Lung (tissue), 12 donors: ENCODE results near the gene RTF1. TPM values are rescaled to one million over a fixed set of nuclear protein-coding genes. Genes with fewer than 3 reads are reported as not detected.

Experiments
- ATAC-seq: fragments of 200-7000 bp; cut with Tn5 transposase; one replicate; pipeline ENCODE4 v1.9.1; 2020; ENCODE audit warnings: moderate number of reproducible peaks; ENCODE audit not compliant: insufficient read depth, low FRiP score
- DNase-seq, 3 donors: peaks; one replicate each; pipeline ENCODE4 v3.0.0-alpha.2; 2013 to 2017
- H3K27ac ChIP-seq, 2 donors: one replicate each; pipeline ENCODE4 v1.5.1; 2013; ENCODE audit warnings: mild to moderate bottlenecking in 2 of 2, moderate library complexity in 2 of 2, control low read depth in 1 of 2, inconsistent platforms in 1 of 2, low read depth in 1 of 2, low read length in 1 of 2
- H3K27me3 ChIP-seq, 3 donors: one replicate each; pipeline ENCODE4 v1.5.1; 2013; ENCODE audit warnings: low read length in 2 of 3; ENCODE audit not compliant: control insufficient read depth in 3 of 3, insufficient read depth in 3 of 3
- H3K36me3 ChIP-seq, 4 donors: one replicate each; pipeline ENCODE4 v1.5.1; 2013; ENCODE audit warnings: low read length in 4 of 4, mild to moderate bottlenecking in 1 of 4, moderate library complexity in 1 of 4; ENCODE audit not compliant: control insufficient read depth in 4 of 4, insufficient read depth in 4 of 4
- H3K4me1 ChIP-seq, 5 donors: one replicate each; pipeline ENCODE4 v1.5.1; 2013; ENCODE audit warnings: low read length in 5 of 5, mild to moderate bottlenecking in 2 of 5, moderate library complexity in 1 of 5; ENCODE audit not compliant: control insufficient read depth in 5 of 5, insufficient read depth in 5 of 5
- H3K4me3 ChIP-seq: one replicate; pipeline ENCODE4 v1.5.1; 2013; ENCODE audit warnings: mild to moderate bottlenecking, control low read depth, moderate library complexity
- H3K9ac ChIP-seq, 2 donors: one replicate each; pipeline ENCODE4 v1.5.1; 2013; ENCODE audit warnings: low read length in 2 of 2, control low read depth in 1 of 2; ENCODE audit not compliant: insufficient read depth in 1 of 2
- H3K9me3 ChIP-seq, 4 donors: one replicate each; pipeline ENCODE4 v1.5.1; 2013; ENCODE audit warnings: low read length in 3 of 4, mild to moderate bottlenecking in 1 of 4, moderate library complexity in 1 of 4; ENCODE audit not compliant: control insufficient read depth in 4 of 4, insufficient read depth in 3 of 4
- WGBS, 2 donors: extraction: QIAGEN DNeasy Blood & Tissue Kit; methylation state at CpG; one replicate each; pipeline ENCODE4 v1.1.7; 2013; 5-methylcytosine and 5-hydroxymethylcytosine counted together
- polyA plus RNA-seq, 2 donors: library from polyadenylated mRNA; stranded (reverse); fragments of 200-250 nt; gene quantifications; one replicate each; pipeline ENCODE4 v1.2.1, GENCODE V29; 2013
- total RNA-seq, 2 donors: library from RNA; depleted of rRNA in 1 of 2; stranded (reverse); fragments of >200 nt in 1 of 2; gene quantifications; one replicate each; pipeline ENCODE4 v1.2.1, GENCODE V29; 2014 to 2021
- TF ChIP-seq, protein P1 (sequence below): IDR thresholded peaks from 2 replicates; pipeline ENCODE4 v1.5.1; 2012; ENCODE audit warnings: mild to moderate bottlenecking; ENCODE audit errors: control extremely low read depth, extremely low read depth
- donor health status: control.
- donor health status: control.
- donor health status: Bipolar disorder and iron deficiency.
- donor health status: healthy.
- donor health status: DM: yes; HTN: yes; CAD: no.

The RTF1 gene
- total and polyA plus RNA-seq, 4 donors, result 14.4 to 38.6 (median 19.4) TPM

GRCh38 chr15:41490355-41490754 lies 73.5 kb downstream of the RTF1 start:
- H3K36me3 ChIP-seq, result no peaks in the 10 kb centered on the region
- H3K27me3 ChIP-seq, result peaks cover 0 to 16% (median 10%) of the 10 kb centered on the region in 3 donors
- H3K9me3 ChIP-seq, result no peaks in the 10 kb centered on the region
- H3K27ac ChIP-seq, result no peak overlapping the region
- H3K4me3 ChIP-seq, result no peak overlapping the region
- H3K4me1 ChIP-seq, result peaks cover 0 to 21% (median 13%) of the 10 kb centered on the region in 5 donors
- DNase-seq (no peak), ATAC-seq (no peak)
- TF ChIP-seq, protein P1, sequence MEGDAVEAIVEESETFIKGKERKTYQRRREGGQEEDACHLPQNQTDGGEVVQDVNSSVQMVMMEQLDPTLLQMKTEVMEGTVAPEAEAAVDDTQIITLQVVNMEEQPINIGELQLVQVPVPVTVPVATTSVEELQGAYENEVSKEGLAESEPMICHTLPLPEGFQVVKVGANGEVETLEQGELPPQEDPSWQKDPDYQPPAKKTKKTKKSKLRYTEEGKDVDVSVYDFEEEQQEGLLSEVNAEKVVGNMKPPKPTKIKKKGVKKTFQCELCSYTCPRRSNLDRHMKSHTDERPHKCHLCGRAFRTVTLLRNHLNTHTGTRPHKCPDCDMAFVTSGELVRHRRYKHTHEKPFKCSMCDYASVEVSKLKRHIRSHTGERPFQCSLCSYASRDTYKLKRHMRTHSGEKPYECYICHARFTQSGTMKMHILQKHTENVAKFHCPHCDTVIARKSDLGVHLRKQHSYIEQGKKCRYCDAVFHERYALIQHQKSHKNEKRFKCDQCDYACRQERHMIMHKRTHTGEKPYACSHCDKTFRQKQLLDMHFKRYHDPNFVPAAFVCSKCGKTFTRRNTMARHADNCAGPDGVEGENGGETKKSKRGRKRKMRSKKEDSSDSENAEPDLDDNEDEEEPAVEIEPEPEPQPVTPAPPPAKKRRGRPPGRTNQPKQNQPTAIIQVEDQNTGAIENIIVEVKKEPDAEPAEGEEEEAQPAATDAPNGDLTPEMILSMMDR, result no peak
- 45 to 49% methylated on average over 4 of the region's 4 CpGs for WGBS, 2 donors
- no peak overlapping the region for H3K9ac ChIP-seq

- peaks cover 0 to 23% (median 16%) of the 10 kb centered on the region in 3 donors for H3K27me3 ChIP-seq
- 77 to 94% methylated on average over 4 of the region's 4 CpGs for WGBS, 2 donors
Observed at GRCh38 chr15:41491889-41492288, 75.0 kb downstream of the RTF1 start.

DNA sequence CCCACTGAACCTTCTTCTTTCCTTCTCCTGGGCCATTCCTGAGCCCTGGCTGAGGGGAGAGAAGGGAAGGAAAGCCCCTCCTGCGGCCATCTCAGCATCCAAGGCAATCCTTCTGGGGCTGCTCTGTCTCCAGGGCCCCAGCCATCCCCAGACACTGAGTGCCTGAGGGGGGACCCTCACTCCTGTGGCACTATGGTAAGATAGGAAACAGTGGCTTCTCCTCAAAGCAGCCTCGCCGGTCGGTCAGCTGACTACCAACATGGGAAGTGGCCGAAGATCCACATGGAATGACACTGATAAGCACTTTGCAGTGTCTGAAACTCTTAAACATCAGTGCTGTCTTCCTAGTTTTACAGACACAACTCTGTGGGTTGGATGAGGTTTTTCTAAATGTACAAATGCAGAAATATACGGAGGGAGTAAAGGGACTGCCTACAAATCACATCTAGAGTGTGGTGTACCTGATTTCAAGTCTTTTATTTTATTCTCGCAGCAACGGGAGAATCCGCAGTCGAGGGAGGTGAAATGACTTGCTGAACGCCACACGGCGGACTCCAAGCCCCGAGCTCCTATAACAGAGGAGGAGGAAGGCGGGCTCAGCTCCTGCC lies 75.8 kb downstream of the RTF1 start:
- Histone ChIP-seq H3K9me3 (no peaks in the 10 kb centered on the region), H3K4me1 (peaks cover 0 to 27% (median 13%) of the 10 kb centered on the region in 5 donors), H3K4me3 (no peak overlapping the region), H3K9ac (peak overlapping the region; percentile 3 to 15), H3K36me3 (no peaks in the 10 kb centered on the region), H3K27me3 (peaks cover 0 to 31% (median 18%) of the 10 kb centered on the region in 3 donors), H3K27ac (no peak overlapping the region)
- TF ChIP-seq, protein P1, result no peak
- DNase-seq, result no peak
- no peak for ATAC-seq
- 4 to 9% methylated on average over 15 of the region's 15 CpGs for WGBS, 2 donors

More at GRCh38 chr15:41491889-41492288, 75.0 kb downstream of the RTF1 start:
- Histone ChIP-seq H3K36me3 (no peaks in the 10 kb centered on the region), H3K9ac (no peak overlapping the region), H3K9me3 (no peaks in the 10 kb centered on the region), H3K4me1 (peaks cover 0 to 27% (median 13%) of the 10 kb centered on the region in 5 donors), H3K4me3 (no peak overlapping the region), H3K27ac (no peak overlapping the region)
- TF ChIP-seq, protein P1, result no peak
- ATAC-seq (no peak), DNase-seq (no peak)
